ENCODE data around the gene VWA3B.

VWA3B gene

GRCh38 chr2:98332989-98333388, 246.0 kb downstream of the VWA3B start:
- H3K56ac ChIP-seq (ENCODE audit: low read length), result no peak overlapping the region
- no peak overlapping the region for H2BK15ac ChIP-seq (replicated peaks; ENCODE audit: low read depth)
- H4K5ac ChIP-seq (ENCODE audit: low read length), result no peak overlapping the region
- H3K79me2 ChIP-seq (ENCODE audit: control insufficient read depth, insufficient read depth, low read length), result no peaks in the 10 kb centered on the region
- no peaks in the 10 kb centered on the region for H3K36me3 ChIP-seq (ENCODE audit: control insufficient read depth, insufficient read depth, low read length)
- H3K79me1 ChIP-seq (ENCODE audit: low read length), result no peaks in the 10 kb centered on the region
- no peak overlapping the region for H2BK5ac ChIP-seq (ENCODE audit: low read length)
- WGBS (ENCODE audit: extremely low coverage, insufficient coverage, low lambda C conversion rate), result no CpG with 5 or more reads among the region's 5 CpGs
- no peak for DNase-seq
- no peak overlapping the region for H3K27ac ChIP-seq (ENCODE audit: low read depth, low read length)
- no peak overlapping the region for H3K23ac ChIP-seq (ENCODE audit: low read length)
- H4K8ac ChIP-seq (ENCODE audit: low read depth, low read length), result no peak overlapping the region
- H3K4me3 ChIP-seq (ENCODE audit: low read length), result no peak overlapping the region
- H2BK120ac ChIP-seq (ENCODE audit: low read depth, low read length), result no peak overlapping the region
- peaks cover 12% of the 10 kb centered on the region for H3K4me1 ChIP-seq (ENCODE audit: control insufficient read depth, low read depth, low read length)
- no peak overlapping the region for H3K4me2 ChIP-seq (ENCODE audit: low read length)
- no peak overlapping the region for H2AK5ac ChIP-seq (ENCODE audit: low read length)
- no peak overlapping the region for H3K18ac ChIP-seq (ENCODE audit: low read length)
- no peaks in the 10 kb centered on the region for H3K27me3 ChIP-seq (ENCODE audit: insufficient read depth, low read length, poor library complexity)
- no peak overlapping the region for H3K4ac ChIP-seq (ENCODE audit: low read depth, low read length)
- no peak overlapping the region for H3K9ac ChIP-seq (ENCODE audit: low read length)

DNA sequence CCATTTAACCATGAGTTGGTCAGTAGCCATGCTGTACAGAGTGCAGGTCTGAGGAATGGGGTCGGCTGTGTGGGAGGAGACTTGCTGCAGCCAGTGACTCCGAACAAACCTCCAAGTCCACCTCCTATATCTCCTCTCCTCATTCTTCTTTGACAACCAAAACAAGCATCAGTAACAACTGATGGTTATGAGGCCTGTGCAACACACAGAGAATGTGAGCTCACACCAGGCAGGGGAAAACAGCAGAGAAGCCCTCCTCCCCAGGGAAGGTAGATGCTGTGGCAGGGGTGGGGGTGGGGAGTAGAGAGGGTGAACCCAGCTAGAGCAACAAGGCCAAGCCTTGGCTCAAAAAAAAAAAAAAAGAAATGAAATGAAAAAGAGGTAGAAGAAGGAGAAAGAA, 247.0 kb downstream of the VWA3B start:
- Histone ChIP-seq H3K9ac (ENCODE audit: low read length) (peak overlapping the region; percentile 5), H3K4me3 (ENCODE audit: low read length) (no peak overlapping the region), H3K4ac (ENCODE audit: low read depth, low read length) (no peak overlapping the region), H2AK5ac (ENCODE audit: low read length) (peak overlapping the region; percentile 60), H4K8ac (ENCODE audit: low read depth, low read length) (no peak overlapping the region), H3K4me1 (ENCODE audit: control insufficient read depth, low read depth, low read length) (peaks cover 12% of the 10 kb centered on the region), H3K18ac (ENCODE audit: low read length) (no peak overlapping the region), H2BK5ac (ENCODE audit: low read length) (no peak overlapping the region), H3K4me2 (ENCODE audit: low read length) (no peak overlapping the region), H3K23ac (ENCODE audit: low read length) (no peak overlapping the region), H3K79me1 (ENCODE audit: low read length) (no peaks in the 10 kb centered on the region), H2BK120ac (ENCODE audit: low read depth, low read length) (no peak overlapping the region), H3K27ac (ENCODE audit: low read depth, low read length) (no peak overlapping the region), H3K27me3 (ENCODE audit: insufficient read depth, low read length, poor library complexity) (no peaks in the 10 kb centered on the region), H3K36me3 (ENCODE audit: control insufficient read depth, insufficient read depth, low read length) (no peaks in the 10 kb centered on the region), H3K79me2 (ENCODE audit: control insufficient read depth, insufficient read depth, low read length) (no peaks in the 10 kb centered on the region), H4K5ac (ENCODE audit: low read length) (no peak overlapping the region), H2BK15ac (replicated peaks; ENCODE audit: low read depth) (no peak overlapping the region), H3K56ac (ENCODE audit: low read length) (peak overlapping the region; percentile 12)
- DNase-seq, result no peak
- WGBS (ENCODE audit: extremely low coverage, insufficient coverage, low lambda C conversion rate), result no CpG with 5 or more reads among the region's 2 CpGs

DNA sequence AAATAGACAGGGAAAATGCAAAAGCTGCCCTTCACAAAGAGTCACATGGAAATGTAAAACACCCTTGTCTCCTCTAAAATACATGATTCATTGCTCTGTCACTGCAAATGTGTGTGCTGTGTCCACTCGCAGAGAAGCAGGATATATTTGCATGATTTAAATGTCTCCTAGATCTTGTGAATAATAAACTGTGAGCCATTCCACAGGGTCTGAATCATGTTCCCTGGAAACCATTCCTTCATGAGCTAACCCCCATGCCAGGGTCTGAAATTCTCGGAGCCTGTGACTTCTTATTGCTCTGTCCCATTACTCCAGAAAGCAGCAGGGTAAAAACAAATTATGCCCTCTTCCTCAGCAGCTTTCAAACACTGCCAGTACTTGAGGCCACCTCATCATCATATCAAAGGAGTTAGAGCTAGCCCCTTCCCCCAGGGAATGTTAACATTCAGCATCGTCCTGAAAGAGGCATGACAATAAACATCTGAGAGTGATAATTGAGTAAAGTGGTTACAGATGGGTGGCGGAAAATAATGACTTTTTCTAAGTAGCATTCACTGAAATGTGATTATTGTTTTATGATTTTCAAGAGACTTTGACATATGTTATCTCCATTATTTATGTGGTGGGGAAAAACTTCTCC, 247.6 kb downstream of the VWA3B start:
- Histone ChIP-seq H2BK15ac (replicated peaks; ENCODE audit: low read depth) (no peak overlapping the region), H3K4ac (ENCODE audit: low read depth, low read length) (no peak overlapping the region), H2BK120ac (ENCODE audit: low read depth, low read length) (no peak overlapping the region), H3K4me3 (ENCODE audit: low read length) (no peak overlapping the region), H3K79me2 (ENCODE audit: control insufficient read depth, insufficient read depth, low read length) (no peaks in the 10 kb centered on the region), H4K5ac (ENCODE audit: low read length) (no peak overlapping the region), H3K36me3 (ENCODE audit: control insufficient read depth, insufficient read depth, low read length) (no peaks in the 10 kb centered on the region), H3K18ac (ENCODE audit: low read length) (no peak overlapping the region), H2AK5ac (ENCODE audit: low read length) (no peak overlapping the region), H3K4me2 (ENCODE audit: low read length) (no peak overlapping the region), H3K4me1 (ENCODE audit: control insufficient read depth, low read depth, low read length) (peaks cover 12% of the 10 kb centered on the region), H2BK5ac (ENCODE audit: low read length) (no peak overlapping the region), H3K23ac (ENCODE audit: low read length) (no peak overlapping the region), H3K27me3 (ENCODE audit: insufficient read depth, low read length, poor library complexity) (no peaks in the 10 kb centered on the region), H4K8ac (ENCODE audit: low read depth, low read length) (no peak overlapping the region), H3K27ac (ENCODE audit: low read depth, low read length) (no peak overlapping the region), H3K56ac (ENCODE audit: low read length) (no peak overlapping the region), H3K9ac (ENCODE audit: low read length) (no peak overlapping the region), H3K79me1 (ENCODE audit: low read length) (no peaks in the 10 kb centered on the region)
- no CpG with 5 or more reads among the region's 4 CpGs for WGBS (ENCODE audit: extremely low coverage, insufficient coverage, low lambda C conversion rate)
- DNase-seq, result peak; percentile 65

- Histone ChIP-seq H2AK5ac (ENCODE audit: low read length) (no peak overlapping the region), H3K79me2 (ENCODE audit: control insufficient read depth, insufficient read depth, low read length) (no peaks in the 10 kb centered on the region), H3K4ac (ENCODE audit: low read depth, low read length) (no peak overlapping the region), H3K4me2 (ENCODE audit: low read length) (no peak overlapping the region), H3K36me3 (ENCODE audit: control insufficient read depth, insufficient read depth, low read length) (no peaks in the 10 kb centered on the region), H3K4me1 (ENCODE audit: control insufficient read depth, low read depth, low read length) (peaks cover 12% of the 10 kb centered on the region), H3K23ac (ENCODE audit: low read length) (no peak overlapping the region), H3K27ac (ENCODE audit: low read depth, low read length) (no peak overlapping the region), H2BK120ac (ENCODE audit: low read depth, low read length) (no peak overlapping the region), H3K27me3 (ENCODE audit: insufficient read depth, low read length, poor library complexity) (no peaks in the 10 kb centered on the region), H3K79me1 (ENCODE audit: low read length) (no peaks in the 10 kb centered on the region), H4K5ac (ENCODE audit: low read length) (no peak overlapping the region), H3K56ac (ENCODE audit: low read length) (no peak overlapping the region), H3K4me3 (ENCODE audit: low read length) (no peak overlapping the region), H4K8ac (ENCODE audit: low read depth, low read length) (no peak overlapping the region), H2BK5ac (ENCODE audit: low read length) (no peak overlapping the region), H2BK15ac (replicated peaks; ENCODE audit: low read depth) (no peak overlapping the region), H3K9ac (ENCODE audit: low read length) (no peak overlapping the region), H3K18ac (ENCODE audit: low read length) (no peak overlapping the region)
- no CpG with 5 or more reads among the region's 3 CpGs for WGBS (ENCODE audit: extremely low coverage, insufficient coverage, low lambda C conversion rate)
- no peak for DNase-seq
Observed at GRCh38 chr2:98335271-98335670, 248.3 kb downstream of the VWA3B start.

- WGBS (ENCODE audit: extremely low coverage, insufficient coverage, low lambda C conversion rate), result no CpG with 5 or more reads among the region's 2 CpGs
- no peak overlapping the region for H2BK120ac ChIP-seq (ENCODE audit: low read depth, low read length)
Observed at GRCh38 chr2:98341241-98341640, 254.3 kb downstream of the VWA3B start.

GRCh38 chr2:98343285-98343684, 256.3 kb downstream of the VWA3B start:
- Histone ChIP-seq H3K4me2 (ENCODE audit: low read length) (no peak overlapping the region), H3K23ac (ENCODE audit: low read length) (no peak overlapping the region), H2AK5ac (ENCODE audit: low read length) (no peak overlapping the region), H4K5ac (ENCODE audit: low read length) (no peak overlapping the region), H2BK5ac (ENCODE audit: low read length) (no peak overlapping the region), H3K56ac (ENCODE audit: low read length) (no peak overlapping the region), H3K4me3 (ENCODE audit: low read length) (no peak overlapping the region), H3K36me3 (ENCODE audit: control insufficient read depth, insufficient read depth, low read length) (no peaks in the 10 kb centered on the region), H4K8ac (ENCODE audit: low read depth, low read length) (no peak overlapping the region), H3K4me1 (ENCODE audit: control insufficient read depth, low read depth, low read length) (peaks cover 5% of the 10 kb centered on the region), H3K79me1 (ENCODE audit: low read length) (no peaks in the 10 kb centered on the region), H3K18ac (ENCODE audit: low read length) (no peak overlapping the region), H3K27ac (ENCODE audit: low read depth, low read length) (no peak overlapping the region), H2BK120ac (ENCODE audit: low read depth, low read length) (no peak overlapping the region), H3K9ac (ENCODE audit: low read length) (no peak overlapping the region), H3K27me3 (ENCODE audit: insufficient read depth, low read length, poor library complexity) (peaks cover 22% of the 10 kb centered on the region), H3K4ac (ENCODE audit: low read depth, low read length) (no peak overlapping the region), H2BK15ac (replicated peaks; ENCODE audit: low read depth) (no peak overlapping the region), H3K79me2 (ENCODE audit: control insufficient read depth, insufficient read depth, low read length) (no peaks in the 10 kb centered on the region)
- no CpG with 5 or more reads among the region's 3 CpGs for WGBS (ENCODE audit: extremely low coverage, insufficient coverage, low lambda C conversion rate)
- DNase-seq, result peak; percentile 77

More at GRCh38 chr2:98341241-98341640, 254.3 kb downstream of the VWA3B start:
- Histone ChIP-seq H4K5ac (ENCODE audit: low read length) (no peak overlapping the region), H3K79me1 (ENCODE audit: low read length) (no peaks in the 10 kb centered on the region), H3K4ac (ENCODE audit: low read depth, low read length) (no peak overlapping the region), H3K79me2 (ENCODE audit: control insufficient read depth, insufficient read depth, low read length) (no peaks in the 10 kb centered on the region), H4K8ac (ENCODE audit: low read depth, low read length) (no peak overlapping the region), H3K27ac (ENCODE audit: low read depth, low read length) (no peak overlapping the region), H2BK15ac (replicated peaks; ENCODE audit: low read depth) (no peak overlapping the region), H3K4me2 (ENCODE audit: low read length) (no peak overlapping the region), H2BK5ac (ENCODE audit: low read length) (no peak overlapping the region), H3K27me3 (ENCODE audit: insufficient read depth, low read length, poor library complexity) (peaks cover 11% of the 10 kb centered on the region), H3K56ac (ENCODE audit: low read length) (no peak overlapping the region), H3K36me3 (ENCODE audit: control insufficient read depth, insufficient read depth, low read length) (no peaks in the 10 kb centered on the region), H3K4me1 (ENCODE audit: control insufficient read depth, low read depth, low read length) (peaks cover 5% of the 10 kb centered on the region), H3K18ac (ENCODE audit: low read length) (no peak overlapping the region), H3K23ac (ENCODE audit: low read length) (no peak overlapping the region), H3K9ac (ENCODE audit: low read length) (no peak overlapping the region), H2AK5ac (ENCODE audit: low read length) (no peak overlapping the region), H3K4me3 (ENCODE audit: low read length) (no peak overlapping the region)
- DNase-seq, result no peak
